Measurements from ENCODE around the gene FZR1. TPM values are rescaled to one million over a fixed set of nuclear protein-coding genes. Genes with fewer than 3 reads are reported as not detected.

FZR1 gene
- total and polyA plus RNA-seq, 7 experiments from 2014 or later, result 7.8 to 90.7 (median 66.7) TPM

- ATAC-seq, result peak; percentile 73
- peaks cover 16 to 58% (median 38%) of the 10 kb centered on the region in 7 donors for H3K4me1 Mint-ChIP-seq
- H3K4me3 Mint-ChIP-seq, result peak overlapping the region in 4 of 10 donors; percentile 21 to 58 (median 34)
Measured at GRCh38 chr19:3516675-3517207, 10.6 kb downstream of the FZR1 start.

GRCh38 chr19:3517638-3518037 is 11.5 kb downstream of the FZR1 start:
- Histone ChIP-seq H3K9me3 (ENCODE audit: control insufficient read depth in 2 of 3, low read length in 3 of 3) (no peaks in the 10 kb centered on the region), H3K4me1 (ENCODE audit: control insufficient read depth in 2 of 2, insufficient read depth in 2 of 2, low read length in 2 of 2) (peaks cover 7 to 11% of the 10 kb centered on the region in 2 donors), H3K36me3 (ENCODE audit: control insufficient read depth in 2 of 3, insufficient read depth in 3 of 3, low read length in 3 of 3) (peaks cover 0 to 30% (median 0%) of the 10 kb centered on the region in 3 experiments), H3K27me3 (ENCODE audit: control insufficient read depth in 2 of 2, insufficient read depth in 2 of 2, low read length in 2 of 2) (no peaks in the 10 kb centered on the region), H3K4me3 (ENCODE audit: low read length) (no peak overlapping the region), H3K27ac (ENCODE audit: low read depth, low read length) (no peak overlapping the region)
- Mint-ChIP-seq H3K4me1 (peaks cover 16 to 55% (median 36%) of the 10 kb centered on the region in 7 donors), H3K27me3 (no peaks in the 10 kb centered on the region), H3K4me3 (no peak overlapping the region), H3K27ac (no peak overlapping the region), H3K36me3 (peaks cover 0 to 7% (median 4%) of the 10 kb centered on the region in 5 donors), H3K9me3 (no peaks in the 10 kb centered on the region)
- POLR2A ChIA-PET, result interaction anchor here (0.7 kb wide), 1 partner anchor 1651 kb away, joined by 4 read pairs; no protein-coding TSS in a partner anchor
- ATAC-seq (no peak), DNase-seq (no peak)
- intact Hi-C loops (cut with micrococcal nuclease), result no loop called here
- CTCF ChIA-PET, result interaction anchor here (1.1 kb wide), 1 partner anchor 213 kb away, joined by 4 read pairs; no protein-coding TSS in a partner anchor

More at GRCh38 chr19:3516675-3517207, 10.6 kb downstream of the FZR1 start:
- CTCF ChIA-PET, result interaction anchor here (1.1 kb wide), 2 partner anchors 29 to 212 kb away, joined by 4 read pairs; no protein-coding TSS in a partner anchor
- Histone ChIP-seq H3K27ac (ENCODE audit: low read depth, low read length) (peak overlapping the region; percentile 27), H3K9me3 (ENCODE audit: control insufficient read depth in 2 of 3, low read length in 3 of 3) (no peaks in the 10 kb centered on the region), H3K4me1 (ENCODE audit: control insufficient read depth in 2 of 2, insufficient read depth in 2 of 2, low read length in 2 of 2) (peaks cover 7 to 11% of the 10 kb centered on the region in 2 donors), H3K36me3 (ENCODE audit: control insufficient read depth in 2 of 3, insufficient read depth in 3 of 3, low read length in 3 of 3) (peaks cover 0 to 25% (median 0%) of the 10 kb centered on the region in 3 experiments), H3K27me3 (ENCODE audit: control insufficient read depth in 2 of 2, insufficient read depth in 2 of 2, low read length in 2 of 2) (no peaks in the 10 kb centered on the region), H3K4me3 (ENCODE audit: low read length) (no peak overlapping the region)
- H3K9me3 Mint-ChIP-seq, result no peaks in the 10 kb centered on the region
- H3K36me3 Mint-ChIP-seq, result peaks cover 0 to 6% (median 4%) of the 10 kb centered on the region in 5 donors
- DNase-seq, result peak in 7 of 9 donors; percentile 37 to 72 (median 63)
- peak overlapping the region in 6 of 9 donors; percentile 32 to 90 (median 82) for H3K27ac Mint-ChIP-seq
- H3K27me3 Mint-ChIP-seq, result no peaks in the 10 kb centered on the region
- POLR2A ChIA-PET, result interaction anchor here (0.5 to 0.6 kb wide), 2 partner anchors 814 to 969 kb away, joined by 3 read pairs; no protein-coding TSS in a partner anchor
- intact Hi-C loops (cut with micrococcal nuclease), result no loop called here

DNA sequence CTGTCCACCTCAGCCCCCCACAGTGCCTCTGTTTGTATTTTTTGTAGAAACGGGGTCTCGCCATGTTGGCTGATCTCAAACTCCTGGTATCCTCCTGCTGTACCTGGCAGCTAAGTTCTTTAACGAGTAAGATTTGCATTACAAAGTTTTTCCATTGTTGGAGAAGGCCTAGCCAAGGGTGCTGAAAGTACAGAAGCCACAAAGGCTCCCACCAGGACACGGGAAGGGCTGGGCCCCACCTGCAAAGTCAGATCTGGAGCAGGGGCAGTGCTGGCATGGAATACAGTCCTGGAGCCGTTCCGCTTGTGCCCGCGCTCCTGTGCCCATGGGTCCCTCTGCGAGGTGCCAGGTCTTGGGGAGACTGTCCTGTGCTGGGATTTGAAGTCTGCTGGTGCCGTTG is 12.1 kb downstream of the FZR1 start:
- peak overlapping the region in 2 of 9 donors; percentile 8 to 30 for H3K27ac Mint-ChIP-seq

DNA sequence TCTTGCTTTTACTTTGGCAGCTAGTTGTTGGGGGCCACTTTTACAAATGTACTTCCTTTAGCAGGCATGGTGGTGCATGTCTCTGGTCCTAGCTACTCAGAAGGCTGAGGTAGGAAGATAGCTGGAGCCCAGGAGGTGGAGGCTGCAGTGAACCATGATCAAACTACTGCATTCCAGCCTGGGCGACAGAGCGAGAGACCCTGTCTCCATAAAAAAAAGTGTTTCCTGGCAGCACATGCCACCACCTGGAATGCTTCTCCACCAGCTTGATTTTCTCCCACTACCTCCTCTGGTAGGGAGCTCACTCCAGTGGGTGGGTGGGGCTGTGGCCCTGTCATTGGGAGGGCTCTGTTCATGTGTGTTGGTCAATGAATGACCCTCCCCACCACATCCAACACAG is 12.5 kb downstream of the FZR1 start:
- no peaks in the 10 kb centered on the region for H3K27me3 ChIP-seq (ENCODE audit: control insufficient read depth in 2 of 2, insufficient read depth in 2 of 2, low read length in 2 of 2)
- H3K4me3 Mint-ChIP-seq, result no peak overlapping the region
- peak overlapping the region in 2 of 9 donors; percentile 8 to 30 for H3K27ac Mint-ChIP-seq
- H3K27ac ChIP-seq (ENCODE audit: low read depth, low read length), result no peak overlapping the region
- peaks cover 16 to 51% (median 34%) of the 10 kb centered on the region in 7 donors for H3K4me1 Mint-ChIP-seq
- intact Hi-C loops (cut with micrococcal nuclease), result no loop called here
- POLR2A ChIA-PET, result no interaction called here
- peaks cover 0 to 40% (median 4%) of the 10 kb centered on the region in 3 experiments for H3K36me3 ChIP-seq (ENCODE audit: control insufficient read depth in 2 of 3, insufficient read depth in 3 of 3, low read length in 3 of 3)
- CTCF ChIA-PET, result no interaction called here
- H3K4me3 ChIP-seq (ENCODE audit: low read length), result no peak overlapping the region
- H3K27me3 Mint-ChIP-seq, result no peaks in the 10 kb centered on the region
- H3K9me3 ChIP-seq (ENCODE audit: control insufficient read depth in 2 of 3, low read length in 3 of 3), result no peaks in the 10 kb centered on the region
- H3K9me3 Mint-ChIP-seq, result no peaks in the 10 kb centered on the region
- ATAC-seq (no peak), DNase-seq (no peak)
- peaks cover 0 to 7% (median 4%) of the 10 kb centered on the region in 5 donors for H3K36me3 Mint-ChIP-seq
- peaks cover 7 to 11% of the 10 kb centered on the region in 2 donors for H3K4me1 ChIP-seq (ENCODE audit: control insufficient read depth in 2 of 2, insufficient read depth in 2 of 2, low read length in 2 of 2)

More for the DNA sequence above, 12.1 kb downstream of the FZR1 start:
- Histone ChIP-seq H3K9me3 (ENCODE audit: control insufficient read depth in 2 of 3, low read length in 3 of 3) (no peaks in the 10 kb centered on the region), H3K27me3 (ENCODE audit: control insufficient read depth in 2 of 2, insufficient read depth in 2 of 2, low read length in 2 of 2) (no peaks in the 10 kb centered on the region), H3K4me3 (ENCODE audit: low read length) (no peak overlapping the region), H3K36me3 (ENCODE audit: control insufficient read depth in 2 of 3, insufficient read depth in 3 of 3, low read length in 3 of 3) (peaks cover 0 to 36% (median under 1%) of the 10 kb centered on the region in 3 experiments), H3K4me1 (ENCODE audit: control insufficient read depth in 2 of 2, insufficient read depth in 2 of 2, low read length in 2 of 2) (peaks cover 7 to 11% of the 10 kb centered on the region in 2 donors), H3K27ac (ENCODE audit: low read depth, low read length) (no peak overlapping the region)
- peaks cover 0 to 7% (median 4%) of the 10 kb centered on the region in 5 donors for H3K36me3 Mint-ChIP-seq
- DNase-seq (no peak), ATAC-seq (no peak)
- POLR2A ChIA-PET, result interaction anchor here (0.7 kb wide), 1 partner anchor 1652 kb away, joined by 4 read pairs; no protein-coding TSS in a partner anchor
- peaks cover 16 to 53% (median 35%) of the 10 kb centered on the region in 7 donors for H3K4me1 Mint-ChIP-seq
- CTCF ChIA-PET, result no interaction called here
- no peak overlapping the region for H3K4me3 Mint-ChIP-seq
- H3K9me3 Mint-ChIP-seq, result no peaks in the 10 kb centered on the region
- H3K27me3 Mint-ChIP-seq, result no peaks in the 10 kb centered on the region
- intact Hi-C loops (cut with micrococcal nuclease), result no loop called here

- Mint-ChIP-seq H3K27ac (no peak overlapping the region), H3K4me3 (no peak overlapping the region), H3K4me1 (peaks cover 16 to 47% (median 29%) of the 10 kb centered on the region in 7 donors), H3K9me3 (no peaks in the 10 kb centered on the region), H3K27me3 (no peaks in the 10 kb centered on the region), H3K36me3 (peaks cover 0 to 10% (median 4%) of the 10 kb centered on the region in 5 donors)
- ChIA-PET POLR2A (interaction anchor here (0.6 kb wide), 1 partner anchor 226 kb away, joined by 3 read pairs; no protein-coding TSS in a partner anchor), CTCF (no interaction called here)
- Histone ChIP-seq H3K27ac (ENCODE audit: low read depth, low read length) (no peak overlapping the region), H3K4me3 (ENCODE audit: low read length) (no peak overlapping the region), H3K9me3 (ENCODE audit: control insufficient read depth in 2 of 3, low read length in 3 of 3) (no peaks in the 10 kb centered on the region), H3K4me1 (ENCODE audit: control insufficient read depth in 2 of 2, insufficient read depth in 2 of 2, low read length in 2 of 2) (peaks cover 7 to 11% of the 10 kb centered on the region in 2 donors), H3K36me3 (ENCODE audit: control insufficient read depth in 2 of 3, insufficient read depth in 3 of 3, low read length in 3 of 3) (peaks cover 0 to 45% (median 6%) of the 10 kb centered on the region in 3 experiments), H3K27me3 (ENCODE audit: control insufficient read depth in 2 of 2, insufficient read depth in 2 of 2, low read length in 2 of 2) (no peaks in the 10 kb centered on the region)
- no peak for ATAC-seq
- no peak for DNase-seq
- intact Hi-C loops (cut with micrococcal nuclease), result no loop called here
Measured at GRCh38 chr19:3519126-3519525, 13.0 kb downstream of the FZR1 start.

GRCh38 chr19:3520166-3521103 is 14.3 kb downstream of the FZR1 start:
- Mint-ChIP-seq H3K4me1 (peaks cover 13 to 36% (median 20%) of the 10 kb centered on the region in 7 donors), H3K27ac (peak overlapping the region in 1 of 9 donors; percentile 3), H3K27me3 (no peaks in the 10 kb centered on the region), H3K4me3 (no peak overlapping the region), H3K9me3 (no peaks in the 10 kb centered on the region), H3K36me3 (peaks cover 0 to 14% (median 8%) of the 10 kb centered on the region in 5 donors)
- H3K4me3 ChIP-seq (ENCODE audit: low read length), result no peak overlapping the region
- no peak overlapping the region for H3K27ac ChIP-seq (ENCODE audit: low read depth, low read length)
- ChIA-PET POLR2A (no interaction called here), CTCF (no interaction called here)
- H3K9me3 ChIP-seq (ENCODE audit: control insufficient read depth in 2 of 3, low read length in 3 of 3), result no peaks in the 10 kb centered on the region
- H3K27me3 ChIP-seq (ENCODE audit: control insufficient read depth in 2 of 2, insufficient read depth in 2 of 2, low read length in 2 of 2), result no peaks in the 10 kb centered on the region
- H3K4me1 ChIP-seq (ENCODE audit: control insufficient read depth in 2 of 2, insufficient read depth in 2 of 2, low read length in 2 of 2), result peaks cover 7 to 11% of the 10 kb centered on the region in 2 donors
- intact Hi-C loops (cut with micrococcal nuclease), result no loop called here
- peaks cover 0 to 56% (median 6%) of the 10 kb centered on the region in 3 experiments for H3K36me3 ChIP-seq (ENCODE audit: control insufficient read depth in 2 of 3, insufficient read depth in 3 of 3, low read length in 3 of 3)
- peak; percentile 35 for ATAC-seq
- no peak for DNase-seq
